ENCODE data around the gene MUSK.
"Not testable (repeated sequence)": the region's sequence is repeated elsewhere in the genome, so short reads cannot be mapped to it uniquely, and the experiment has no call there.

MUSK gene

DNA sequence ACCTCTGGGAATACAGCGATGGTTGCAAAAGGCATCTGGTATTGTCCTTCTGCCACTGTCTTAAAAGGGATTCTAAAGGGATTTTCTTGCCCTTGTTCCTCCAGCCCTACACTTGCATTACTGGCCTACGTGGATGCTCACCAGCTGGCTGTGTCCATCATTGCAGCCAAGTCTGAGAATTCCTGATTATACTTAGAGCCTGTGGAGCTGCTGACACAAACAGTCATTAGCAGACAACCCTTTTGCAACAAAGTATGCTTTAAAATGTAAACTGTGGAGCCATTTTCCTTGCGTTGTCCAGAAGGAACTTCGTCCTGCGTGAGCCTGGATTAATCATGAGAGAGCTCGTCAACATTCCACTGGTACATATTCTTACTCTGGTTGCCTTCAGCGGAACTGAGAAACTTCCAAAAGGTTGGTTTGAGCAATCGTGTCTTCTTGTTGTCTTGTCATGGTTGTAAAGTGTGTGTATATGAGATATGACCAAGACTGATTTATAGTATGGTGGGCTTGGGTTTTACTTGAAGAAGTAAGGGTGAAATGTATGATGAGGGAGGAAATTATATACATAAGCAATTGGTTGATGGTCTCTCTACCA is at the start of gene MUSK:
Gene MUSK, plus strand, starts transcription at position 222 of the 598 bp plus-strand sequence. Its CDS starts 114 bp downstream, at position 336.
- peak; percentile 62 for DNase-seq

DNA sequence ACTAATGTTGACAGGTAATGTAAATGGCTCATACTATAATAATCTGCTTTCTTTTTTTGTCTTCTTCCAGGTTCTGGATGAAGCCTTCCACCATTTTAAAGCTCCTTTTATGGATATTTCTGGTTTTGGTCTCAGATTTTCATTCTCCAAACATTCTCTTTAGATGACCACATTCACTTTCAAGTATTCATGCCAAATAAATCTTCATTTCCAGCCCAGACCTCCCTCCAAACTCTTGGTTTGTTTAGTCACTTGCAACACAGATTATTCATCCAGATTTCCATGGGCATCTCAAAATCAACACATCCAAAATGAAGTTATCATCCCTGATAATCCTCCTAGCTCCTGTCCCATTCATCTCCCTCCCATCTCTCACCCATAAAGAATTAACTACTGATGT is 48.8 kb upstream of the MUSK start:
- DNase-seq = no peak

GRCh38 chr9:110620726-110621125 is 47.9 kb upstream of the MUSK start:
- DNase-seq = no peak

DNA sequence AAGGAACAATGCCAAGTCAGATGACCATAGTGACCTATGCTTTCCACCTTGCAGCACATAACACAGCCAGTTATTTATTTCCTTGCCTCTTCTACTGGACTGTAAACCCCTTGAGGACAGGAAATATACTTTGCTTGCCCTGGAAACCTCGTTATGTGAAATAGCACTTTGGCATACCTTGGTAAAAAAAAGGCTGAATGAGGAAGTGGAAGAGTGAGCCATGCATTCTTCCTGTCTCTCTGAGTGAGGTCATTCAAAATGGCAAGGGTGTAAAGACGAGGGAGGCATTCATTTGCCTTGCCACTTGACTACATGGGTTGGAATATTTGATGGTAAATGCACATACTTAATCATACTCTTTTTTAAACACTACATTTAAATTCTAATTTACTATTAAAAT is 46.2 kb upstream of the MUSK start:
- DNase-seq = no peak

DNA sequence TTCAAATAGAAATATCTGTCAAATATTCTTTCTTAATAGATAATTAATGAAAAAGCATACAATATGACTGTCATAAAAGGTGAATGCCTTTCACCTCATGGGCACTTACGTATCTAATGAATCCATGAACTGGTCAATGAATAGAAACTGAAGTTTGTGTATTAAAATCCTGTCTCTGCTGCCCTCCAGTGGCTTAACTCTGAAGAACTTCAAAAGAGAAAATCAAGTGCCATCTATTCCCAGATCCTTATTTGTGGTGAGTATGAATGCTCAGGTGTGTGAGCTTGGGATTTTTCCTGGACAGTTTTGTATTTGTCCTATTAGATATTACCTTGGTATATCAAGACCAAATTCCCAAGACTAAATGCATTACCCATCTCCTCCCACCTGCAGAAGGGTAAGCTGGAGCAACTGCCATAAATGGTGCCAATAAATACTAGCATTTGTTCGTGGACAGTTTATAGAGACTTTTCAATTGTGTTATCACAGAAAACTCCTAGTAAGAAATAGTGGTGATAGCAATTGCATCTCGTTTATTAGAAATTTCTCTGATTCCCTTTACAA is 45.0 kb upstream of the MUSK start:
- DNase-seq = peak; percentile 77

- DNase-seq = no peak
Measured at GRCh38 chr9:110626101-110626829, 42.3 kb upstream of the MUSK start.

- DNase-seq = no peak
Measured at GRCh38 chr9:110635589-110635988, 33.0 kb upstream of the MUSK start.

DNA sequence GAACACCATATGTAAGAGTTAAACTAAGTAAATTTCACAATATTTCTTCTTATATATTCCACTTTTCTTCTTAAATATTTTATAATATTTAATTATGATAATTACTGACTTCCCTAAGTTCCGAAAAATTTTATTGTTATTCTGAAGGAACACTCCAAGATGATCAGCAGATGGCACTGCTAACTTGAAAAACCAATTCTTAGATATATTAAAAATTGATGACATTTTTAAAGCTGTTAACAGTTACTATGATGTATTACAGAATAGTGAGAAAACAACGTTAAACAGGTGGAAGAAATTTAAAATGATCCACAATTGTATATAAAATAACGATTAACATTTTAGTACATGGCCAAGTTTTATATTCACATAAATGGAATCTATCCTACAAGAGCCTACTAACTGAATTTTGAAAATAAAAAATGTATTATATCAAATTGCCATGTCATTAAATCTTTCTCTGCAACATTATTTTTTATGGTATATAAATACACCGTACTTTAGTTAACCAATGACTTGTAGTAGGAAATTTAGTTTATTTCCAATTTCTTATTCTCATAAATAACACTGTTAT is 30.1 kb upstream of the MUSK start:
- peak; percentile 31 for DNase-seq

- peak; percentile 46 for DNase-seq
Measured at GRCh38 chr9:110640736-110641135, 27.9 kb upstream of the MUSK start.

GRCh38 chr9:110641293-110641692 is 27.3 kb upstream of the MUSK start:
- DNase-seq = no peak

DNA sequence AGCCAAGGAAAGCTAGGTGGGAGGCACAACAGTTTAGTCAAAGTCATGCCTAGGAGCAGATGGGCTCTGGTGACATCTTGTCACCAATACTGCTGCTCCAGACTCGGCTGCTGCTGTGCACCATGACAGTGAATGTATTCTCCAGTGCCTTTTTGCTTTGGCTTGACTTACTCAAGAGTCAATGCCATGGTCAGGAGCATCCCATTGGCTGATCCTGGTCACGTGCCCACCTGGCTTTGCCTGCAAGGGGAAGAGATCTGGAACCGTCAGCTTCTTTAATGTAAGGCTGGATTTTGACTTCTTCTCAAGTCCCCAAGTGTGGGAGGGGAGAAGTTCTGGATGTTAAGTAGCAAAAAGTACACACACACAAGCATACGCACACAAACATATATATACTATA is 19.9 kb upstream of the MUSK start:
- DNase-seq = no peak

- peak; percentile 44 for DNase-seq
Measured at GRCh38 chr9:110650261-110650660, 18.3 kb upstream of the MUSK start.

DNA sequence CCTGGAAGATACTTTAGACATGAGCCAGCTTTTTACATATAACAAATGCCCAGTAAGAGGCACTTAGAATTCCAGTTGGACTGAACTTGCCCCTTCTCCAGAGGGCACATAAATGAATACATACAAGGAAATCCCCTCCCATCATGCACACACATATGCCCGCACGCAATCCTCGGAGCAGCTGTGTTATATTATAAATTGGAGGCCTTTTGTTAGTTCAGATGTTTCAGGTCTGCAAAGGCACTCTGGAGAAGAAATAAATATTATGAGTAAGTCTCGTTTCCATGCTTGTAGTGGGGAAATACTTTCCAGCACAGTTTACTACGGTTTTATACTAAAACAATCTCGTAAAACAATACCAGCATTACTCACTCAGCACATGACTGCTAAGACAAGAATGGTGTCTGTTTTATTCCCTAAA is 17.6 kb upstream of the MUSK start:
- no peak for DNase-seq

GRCh38 chr9:110655754-110656641 is 12.6 kb upstream of the MUSK start:
- no peak for DNase-seq

DNA sequence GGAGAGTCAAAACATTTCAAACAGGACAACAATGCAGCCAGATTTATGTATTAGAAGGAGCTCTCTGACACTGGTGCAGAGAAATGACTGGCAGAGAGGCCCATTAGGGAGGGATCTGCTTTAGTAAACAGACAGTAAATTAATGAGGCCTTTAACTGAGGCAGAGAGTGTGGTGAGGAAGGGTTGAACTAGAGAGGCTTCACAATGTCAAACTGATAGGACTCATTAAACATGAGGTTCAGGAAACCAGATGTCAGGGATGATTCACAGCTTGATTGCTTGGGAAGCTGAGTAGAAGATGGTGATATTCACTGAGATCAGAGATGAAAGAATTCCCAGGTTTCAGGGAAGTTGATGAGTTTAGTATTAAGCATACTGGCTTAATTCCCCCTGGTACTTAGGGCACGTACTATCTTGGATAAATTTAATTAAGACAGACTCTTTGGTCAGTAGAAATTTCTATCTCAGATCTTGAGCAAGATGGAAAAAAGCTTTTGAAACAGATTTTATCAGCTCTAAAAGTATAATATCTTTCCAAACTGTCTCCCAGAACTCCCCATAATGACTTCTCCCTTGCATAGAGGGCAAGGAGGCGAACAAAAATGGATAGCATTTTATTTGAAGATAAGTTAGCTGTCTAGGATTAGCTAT is 8.6 kb upstream of the MUSK start:
- DNase-seq = no peak

- DNase-seq = no peak
Measured at GRCh38 chr9:110669433-110669832, 842 bp downstream of the MUSK start.

GRCh38 chr9:110671849-110672248 is 3.3 kb downstream of the MUSK start:
- DNase-seq = no peak

DNA sequence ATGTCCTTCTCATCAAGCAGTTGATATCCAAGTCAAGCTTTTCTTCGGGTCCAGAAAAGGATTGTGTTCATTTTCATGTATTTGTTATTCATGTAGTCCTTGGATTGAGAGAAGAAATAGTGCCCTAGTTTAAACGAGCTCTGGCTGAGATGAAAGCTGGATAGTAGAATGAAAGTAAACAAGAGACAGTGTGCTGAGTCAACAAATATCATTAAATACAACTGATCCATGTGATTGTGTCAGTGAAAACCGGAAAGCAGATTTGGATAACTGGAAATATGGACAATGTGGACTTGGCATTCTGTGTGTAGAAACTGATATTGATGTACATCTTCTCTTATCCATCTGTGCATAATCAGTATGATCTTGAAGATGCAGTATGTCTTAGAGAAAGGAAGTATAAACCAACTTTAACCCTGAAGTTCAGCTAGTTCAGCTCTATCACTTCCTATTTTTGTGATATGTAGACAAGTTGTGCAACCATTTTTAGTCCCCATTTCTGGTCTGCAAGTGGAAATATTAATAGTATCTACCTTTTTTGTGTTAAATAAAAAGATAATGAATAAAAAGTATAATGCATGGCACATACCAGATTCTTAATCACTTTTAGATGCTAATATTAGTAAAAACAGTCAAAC is 4.4 kb downstream of the MUSK start:
- no peak for DNase-seq

- DNase-seq = no peak
Measured at GRCh38 chr9:110687497-110687896, 18.9 kb downstream of the MUSK start.

- peak; percentile 5 for DNase-seq
Measured at GRCh38 chr9:110688329-110688728, 19.7 kb downstream of the MUSK start.

DNA sequence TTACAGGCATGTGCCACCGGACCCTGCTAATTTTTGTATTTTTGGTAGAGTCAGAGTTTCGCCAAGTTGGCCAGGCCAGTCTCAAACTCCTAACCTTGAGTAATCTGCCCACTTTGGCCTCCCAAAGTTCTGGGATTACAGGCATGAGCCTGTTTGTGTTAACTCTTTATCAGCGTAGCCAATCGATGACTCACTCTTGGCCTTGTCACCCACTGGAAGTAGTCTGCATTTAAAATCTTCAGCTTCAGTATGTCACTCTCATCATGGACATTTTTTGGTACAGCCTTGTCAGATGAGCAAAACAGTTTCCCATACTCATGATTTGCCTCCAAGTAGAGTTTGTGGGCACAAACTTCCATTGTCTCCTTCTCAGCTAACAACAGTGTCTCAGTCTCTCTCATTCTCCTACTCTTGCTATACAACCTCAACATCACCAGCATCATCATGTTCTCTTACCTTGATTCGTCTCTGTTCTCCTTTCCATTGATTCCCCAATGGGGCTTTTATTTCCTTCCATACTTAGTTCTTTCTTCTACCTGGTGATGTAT is 22.5 kb downstream of the MUSK start:
- DNase-seq = no peak

GRCh38 chr9:110695846-110696245 is 27.3 kb downstream of the MUSK start:
- not testable (repeated sequence) for DNase-seq
